Fibroblast of lung (primary cell): ENCODE measurements around the gene CYLC2.

Experiments used
- CTCF ChIP-seq, 2 donors: IDR thresholded peaks in 1 of 2; conservative IDR thresholded peaks in 1 of 2; 1 replicate in 1 of 2; 2 replicates in 1 of 2; pipeline ENCODE4 v1.5.1; 2011 to 2012; ENCODE audit warnings: low read length in 2 of 2, control low read depth in 1 of 2, inconsistent platforms in 1 of 2, low read depth in 1 of 2, mild to moderate bottlenecking in 1 of 2
- EZH2 ChIP-seq: IDR thresholded peaks from 2 replicates; pipeline ENCODE4 v1.5.1; 2012; ENCODE audit warnings: low read length, control low read depth, mild to moderate bottlenecking; ENCODE audit errors: missing control alignments

GRCh38 chr9:103041961-103042360 lies 46.8 kb downstream of the CYLC2 start:
- TF ChIP-seq CTCF (conservative IDR thresholded peaks at IDR 0.05 in 1 of 2, IDR thresholded peaks at IDR 0.05 in 1 of 2; ENCODE audit: low read depth in 1 of 2, low read length in 2 of 2), result no peak
- TF ChIP-seq EZH2, result no peak
